ENCODE data around the gene GPI.
"Not testable (repeated sequence)": the region's sequence is repeated elsewhere in the genome, so short reads cannot be mapped to it uniquely, and the experiment has no call there.

Gene GPI

DNA sequence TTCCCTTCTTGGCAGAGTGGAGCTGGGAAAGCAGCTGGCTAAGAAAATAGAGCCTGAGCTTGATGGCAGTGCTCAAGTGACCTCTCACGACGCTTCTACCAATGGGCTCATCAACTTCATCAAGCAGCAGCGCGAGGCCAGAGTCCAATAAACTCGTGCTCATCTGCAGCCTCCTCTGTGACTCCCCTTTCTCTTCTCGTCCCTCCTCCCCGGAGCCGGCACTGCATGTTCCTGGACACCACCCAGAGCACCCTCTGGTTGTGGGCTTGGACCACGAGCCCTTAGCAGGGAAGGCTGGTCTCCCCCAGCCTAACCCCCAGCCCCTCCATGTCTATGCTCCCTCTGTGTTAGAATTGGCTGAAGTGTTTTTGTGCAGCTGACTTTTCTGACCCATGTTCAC is 34.9 kb downstream of the GPI start:
- TF ChIP-seq ZC3H10 (CRISPR knock-in tag; IDR thresholded peaks at IDR 0.05) (no peak), ZFP30 (CRISPR knock-in tag; IDR thresholded peaks at IDR 0.05) (no peak), PPARA (CRISPR knock-in tag; IDR thresholded peaks at IDR 0.05; ENCODE audit: borderline replicate concordance) (no peak), ZNF70 (CRISPR knock-in tag; IDR thresholded peaks at IDR 0.05) (no peak), TCF4 (CRISPR knock-in tag; IDR thresholded peaks at IDR 0.05; ENCODE audit: borderline replicate concordance) (no peak), OSR1 (CRISPR knock-in tag; IDR thresholded peaks at IDR 0.05) (no peak), RARB (CRISPR knock-in tag; IDR thresholded peaks at IDR 0.05) (no peak), ZFP3 (CRISPR knock-in tag; IDR thresholded peaks at IDR 0.05) (no peak), GLIS3 (CRISPR knock-in tag; IDR thresholded peaks at IDR 0.05) (no peak), ARNTL (CRISPR knock-in tag; IDR thresholded peaks at IDR 0.05; ENCODE audit: borderline replicate concordance, low read depth) (no peak), ZNF8 (CRISPR knock-in tag; IDR thresholded peaks at IDR 0.05) (no peak), BACH2 (CRISPR knock-in tag; IDR thresholded peaks at IDR 0.05; ENCODE audit: borderline replicate concordance) (no peak)
- TF ChIP-seq, protein P1, sequence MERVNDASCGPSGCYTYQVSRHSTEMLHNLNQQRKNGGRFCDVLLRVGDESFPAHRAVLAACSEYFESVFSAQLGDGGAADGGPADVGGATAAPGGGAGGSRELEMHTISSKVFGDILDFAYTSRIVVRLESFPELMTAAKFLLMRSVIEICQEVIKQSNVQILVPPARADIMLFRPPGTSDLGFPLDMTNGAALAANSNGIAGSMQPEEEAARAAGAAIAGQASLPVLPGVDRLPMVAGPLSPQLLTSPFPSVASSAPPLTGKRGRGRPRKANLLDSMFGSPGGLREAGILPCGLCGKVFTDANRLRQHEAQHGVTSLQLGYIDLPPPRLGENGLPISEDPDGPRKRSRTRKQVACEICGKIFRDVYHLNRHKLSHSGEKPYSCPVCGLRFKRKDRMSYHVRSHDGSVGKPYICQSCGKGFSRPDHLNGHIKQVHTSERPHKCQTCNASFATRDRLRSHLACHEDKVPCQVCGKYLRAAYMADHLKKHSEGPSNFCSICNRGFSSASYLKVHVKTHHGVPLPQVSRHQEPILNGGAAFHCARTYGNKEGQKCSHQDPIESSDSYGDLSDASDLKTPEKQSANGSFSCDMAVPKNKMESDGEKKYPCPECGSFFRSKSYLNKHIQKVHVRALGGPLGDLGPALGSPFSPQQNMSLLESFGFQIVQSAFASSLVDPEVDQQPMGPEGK (CRISPR knock-in tag; IDR thresholded peaks at IDR 0.05; ENCODE audit: borderline replicate concordance) = no peak
- TF ChIP-seq, protein P2, sequence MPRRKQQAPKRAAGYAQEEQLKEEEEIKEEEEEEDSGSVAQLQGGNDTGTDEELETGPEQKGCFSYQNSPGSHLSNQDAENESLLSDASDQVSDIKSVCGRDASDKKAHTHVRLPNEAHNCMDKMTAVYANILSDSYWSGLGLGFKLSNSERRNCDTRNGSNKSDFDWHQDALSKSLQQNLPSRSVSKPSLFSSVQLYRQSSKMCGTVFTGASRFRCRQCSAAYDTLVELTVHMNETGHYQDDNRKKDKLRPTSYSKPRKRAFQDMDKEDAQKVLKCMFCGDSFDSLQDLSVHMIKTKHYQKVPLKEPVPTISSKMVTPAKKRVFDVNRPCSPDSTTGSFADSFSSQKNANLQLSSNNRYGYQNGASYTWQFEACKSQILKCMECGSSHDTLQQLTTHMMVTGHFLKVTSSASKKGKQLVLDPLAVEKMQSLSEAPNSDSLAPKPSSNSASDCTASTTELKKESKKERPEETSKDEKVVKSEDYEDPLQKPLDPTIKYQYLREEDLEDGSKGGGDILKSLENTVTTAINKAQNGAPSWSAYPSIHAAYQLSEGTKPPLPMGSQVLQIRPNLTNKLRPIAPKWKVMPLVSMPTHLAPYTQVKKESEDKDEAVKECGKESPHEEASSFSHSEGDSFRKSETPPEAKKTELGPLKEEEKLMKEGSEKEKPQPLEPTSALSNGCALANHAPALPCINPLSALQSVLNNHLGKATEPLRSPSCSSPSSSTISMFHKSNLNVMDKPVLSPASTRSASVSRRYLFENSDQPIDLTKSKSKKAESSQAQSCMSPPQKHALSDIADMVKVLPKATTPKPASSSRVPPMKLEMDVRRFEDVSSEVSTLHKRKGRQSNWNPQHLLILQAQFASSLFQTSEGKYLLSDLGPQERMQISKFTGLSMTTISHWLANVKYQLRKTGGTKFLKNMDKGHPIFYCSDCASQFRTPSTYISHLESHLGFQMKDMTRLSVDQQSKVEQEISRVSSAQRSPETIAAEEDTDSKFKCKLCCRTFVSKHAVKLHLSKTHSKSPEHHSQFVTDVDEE (CRISPR knock-in tag; IDR thresholded peaks at IDR 0.05) = no peak
- TF ChIP-seq, protein P3, sequence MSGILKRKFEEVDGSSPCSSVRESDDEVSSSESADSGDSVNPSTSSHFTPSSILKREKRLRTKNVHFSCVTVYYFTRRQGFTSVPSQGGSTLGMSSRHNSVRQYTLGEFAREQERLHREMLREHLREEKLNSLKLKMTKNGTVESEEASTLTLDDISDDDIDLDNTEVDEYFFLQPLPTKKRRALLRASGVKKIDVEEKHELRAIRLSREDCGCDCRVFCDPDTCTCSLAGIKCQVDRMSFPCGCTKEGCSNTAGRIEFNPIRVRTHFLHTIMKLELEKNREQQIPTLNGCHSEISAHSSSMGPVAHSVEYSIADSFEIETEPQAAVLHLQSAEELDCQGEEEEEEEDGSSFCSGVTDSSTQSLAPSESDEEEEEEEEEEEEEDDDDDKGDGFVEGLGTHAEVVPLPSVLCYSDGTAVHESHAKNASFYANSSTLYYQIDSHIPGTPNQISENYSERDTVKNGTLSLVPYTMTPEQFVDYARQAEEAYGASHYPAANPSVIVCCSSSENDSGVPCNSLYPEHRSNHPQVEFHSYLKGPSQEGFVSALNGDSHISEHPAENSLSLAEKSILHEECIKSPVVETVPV (CRISPR knock-in tag; IDR thresholded peaks at IDR 0.05) = no peak
- TF ChIP-seq, protein P4, sequence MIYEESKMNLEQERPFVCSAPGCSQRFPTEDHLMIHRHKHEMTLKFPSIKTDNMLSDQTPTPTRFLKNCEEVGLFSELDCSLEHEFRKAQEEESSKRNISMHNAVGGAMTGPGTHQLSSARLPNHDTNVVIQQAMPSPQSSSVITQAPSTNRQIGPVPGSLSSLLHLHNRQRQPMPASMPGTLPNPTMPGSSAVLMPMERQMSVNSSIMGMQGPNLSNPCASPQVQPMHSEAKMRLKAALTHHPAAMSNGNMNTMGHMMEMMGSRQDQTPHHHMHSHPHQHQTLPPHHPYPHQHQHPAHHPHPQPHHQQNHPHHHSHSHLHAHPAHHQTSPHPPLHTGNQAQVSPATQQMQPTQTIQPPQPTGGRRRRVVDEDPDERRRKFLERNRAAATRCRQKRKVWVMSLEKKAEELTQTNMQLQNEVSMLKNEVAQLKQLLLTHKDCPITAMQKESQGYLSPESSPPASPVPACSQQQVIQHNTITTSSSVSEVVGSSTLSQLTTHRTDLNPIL (CRISPR knock-in tag; IDR thresholded peaks at IDR 0.05; ENCODE audit: low read depth) = no peak
- TF ChIP-seq, protein P5, sequence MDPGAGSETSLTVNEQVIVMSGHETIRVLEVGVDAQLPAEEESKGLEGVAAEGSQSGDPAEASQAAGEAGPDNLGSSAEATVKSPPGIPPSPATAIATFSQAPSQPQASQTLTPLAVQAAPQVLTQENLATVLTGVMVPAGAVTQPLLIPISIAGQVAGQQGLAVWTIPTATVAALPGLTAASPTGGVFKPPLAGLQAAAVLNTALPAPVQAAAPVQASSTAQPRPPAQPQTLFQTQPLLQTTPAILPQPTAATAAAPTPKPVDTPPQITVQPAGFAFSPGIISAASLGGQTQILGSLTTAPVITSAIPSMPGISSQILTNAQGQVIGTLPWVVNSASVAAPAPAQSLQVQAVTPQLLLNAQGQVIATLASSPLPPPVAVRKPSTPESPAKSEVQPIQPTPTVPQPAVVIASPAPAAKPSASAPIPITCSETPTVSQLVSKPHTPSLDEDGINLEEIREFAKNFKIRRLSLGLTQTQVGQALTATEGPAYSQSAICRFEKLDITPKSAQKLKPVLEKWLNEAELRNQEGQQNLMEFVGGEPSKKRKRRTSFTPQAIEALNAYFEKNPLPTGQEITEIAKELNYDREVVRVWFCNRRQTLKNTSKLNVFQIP (CRISPR knock-in tag; IDR thresholded peaks at IDR 0.05; ENCODE audit: borderline replicate concordance, low read depth) = no peak
- ATAC-seq = no peak

DNA sequence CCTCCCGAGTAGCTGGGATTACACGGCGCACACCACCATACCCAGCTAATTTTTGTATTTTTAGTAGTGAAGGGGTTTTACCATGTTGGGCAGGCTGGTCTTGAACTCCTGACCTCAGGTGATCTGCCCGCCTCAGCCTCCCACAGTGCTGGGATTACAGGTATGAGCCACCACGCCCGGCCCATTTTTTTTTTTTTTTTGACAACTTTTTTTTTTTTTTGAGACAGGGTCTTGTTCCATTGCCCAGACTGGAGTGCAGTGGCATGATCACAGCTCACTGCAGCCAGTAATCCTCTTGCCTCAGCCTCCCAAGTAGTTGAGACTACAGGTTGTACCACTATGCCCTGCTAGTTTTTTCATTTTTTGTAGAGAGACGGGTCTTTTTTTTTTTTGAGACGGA is 35.8 kb downstream of the GPI start:
- not testable (repeated sequence) for ATAC-seq

DNA sequence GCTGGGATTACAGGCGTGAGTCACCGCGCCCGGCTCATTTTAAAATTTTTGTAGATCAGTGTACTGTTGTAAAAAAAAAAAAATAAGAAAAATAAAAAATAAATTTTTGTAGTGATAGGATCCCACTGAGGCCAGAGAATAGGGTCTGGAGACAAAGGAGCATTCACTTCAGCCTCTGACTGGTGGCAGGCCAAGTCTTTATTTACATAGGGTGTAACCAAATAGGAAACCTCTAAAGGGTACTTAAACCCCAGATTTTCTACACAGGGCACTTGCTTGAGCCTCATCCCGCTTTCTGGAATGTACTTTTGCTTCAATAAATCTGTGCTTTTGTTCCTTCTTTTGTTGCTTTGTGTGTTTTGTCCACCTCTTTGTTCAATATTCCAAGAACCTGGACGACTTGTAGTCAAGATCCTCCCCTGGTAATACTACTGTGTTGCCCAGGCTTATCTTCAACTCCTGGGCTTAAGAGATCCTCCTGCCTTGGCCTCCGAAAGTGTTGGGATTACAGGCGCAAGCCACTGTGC is 37.1 kb downstream of the GPI start:
- ATAC-seq = no peak
- TF ChIP-seq ISL1 (CRISPR knock-in tag; IDR thresholded peaks at IDR 0.05) (no peak), ZNF70 (CRISPR knock-in tag; IDR thresholded peaks at IDR 0.05) (no peak)

DNA sequence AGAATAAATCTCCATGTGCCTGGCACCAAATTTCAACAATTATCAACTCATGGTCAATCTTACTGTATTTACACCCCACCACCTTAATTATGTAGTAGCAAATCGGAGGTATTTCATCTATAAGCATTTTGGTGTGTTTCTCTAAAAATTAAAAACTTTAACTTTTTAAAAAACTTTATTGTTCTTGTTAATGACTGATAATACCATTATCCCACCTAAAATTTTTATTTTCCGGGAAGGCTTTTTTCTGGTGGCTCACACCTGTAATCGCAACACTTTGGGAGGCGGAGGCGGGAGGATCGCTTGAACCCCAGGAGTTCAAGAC is 38.8 kb downstream of the GPI start:
- ATAC-seq = no peak
- TF ChIP-seq, protein P3 (CRISPR knock-in tag; IDR thresholded peaks at IDR 0.05) = no peak
- TF ChIP-seq ESRRG (CRISPR knock-in tag; IDR thresholded peaks at IDR 0.05) = no peak
- no peak for TF ChIP-seq ZC3H10 (CRISPR knock-in tag; IDR thresholded peaks at IDR 0.05)
- TF ChIP-seq, protein P2 (CRISPR knock-in tag; IDR thresholded peaks at IDR 0.05) = no peak
- no peak for TF ChIP-seq TCF4 (CRISPR knock-in tag; IDR thresholded peaks at IDR 0.05; ENCODE audit: borderline replicate concordance)
- no peak for TF ChIP-seq GLIS3 (CRISPR knock-in tag; IDR thresholded peaks at IDR 0.05)
- TF ChIP-seq ZNF8 (CRISPR knock-in tag; IDR thresholded peaks at IDR 0.05) = no peak
- TF ChIP-seq, protein P4 (CRISPR knock-in tag; IDR thresholded peaks at IDR 0.05; ENCODE audit: low read depth) = no peak
- TF ChIP-seq SNAI2 (CRISPR knock-in tag; IDR thresholded peaks at IDR 0.05) = no peak
- no peak for TF ChIP-seq CSDC2 (CRISPR knock-in tag; IDR thresholded peaks at IDR 0.05)

Data from SK-N-SH treated with all-trans-retinoic acid at 6 μM for 48 hours (cell line).